GM12801 (cell line): Measurements from ENCODE around the gene AAMP.

Source experiments
- CTCF ChIP-seq: IDR thresholded peaks from one replicate; pipeline ENCODE4 v1.5.1; 2011; ENCODE audit warnings: control low read depth; ENCODE audit not compliant: insufficient read length; ENCODE audit errors: extremely low read depth

The AAMP gene

GRCh38 chr2:218256612-218257350, 13.2 kb downstream of the AAMP start:
- no peak for TF ChIP-seq CTCF

- TF ChIP-seq CTCF: no peak
Observed at GRCh38 chr2:218255446-218255845, 14.5 kb downstream of the AAMP start.

- no peak for TF ChIP-seq CTCF
Observed at GRCh38 chr2:218253232-218253625, 16.7 kb downstream of the AAMP start.

GRCh38 chr2:218252509-218253231, 17.3 kb downstream of the AAMP start:
- no peak for TF ChIP-seq CTCF

GRCh38 chr2:218249691-218250090, 20.2 kb downstream of the AAMP start:
- no peak for TF ChIP-seq CTCF

- TF ChIP-seq CTCF: no peak
Observed at GRCh38 chr2:218245214-218245613, 24.7 kb downstream of the AAMP start.

GRCh38 chr2:218244665-218245064, 25.3 kb downstream of the AAMP start:
- TF ChIP-seq CTCF: no peak
